A549 (cell line): Measurements from ENCODE around the gene KCND3. TPM values are rescaled to one million over a fixed set of nuclear protein-coding genes. Genes with fewer than 3 reads are reported as not detected.

ENCODE experiments used
- ATAC-seq, 2 experiments: fragments of 200-7000 bp in 1 of 2; fragments of >200 bp in 1 of 2; cut with Nextera tagmentation in 1 of 2; cut with Tn5 transposase in 1 of 2; 3 replicates each; pipeline versions ENCODE4 v1.8.0 to v1.9.1; 2018 to 2020; ENCODE audit warnings: mild to moderate bottlenecking in 1 of 2, moderate library complexity in 1 of 2
- CTCF ChIA-PET: fragments of 300-600 bp; sonication (Branson Sonifier 250); formaldehyde crosslinking; extraction: SDS; loops from one replicate; lab custom pipeline; 2021; ENCODE audit warnings: antibody characterized with exemption, inconsistent platforms; lab: Yijun Ruan, JAX
- POLR2A ChIA-PET: fragments of 350-600 bp; formaldehyde crosslinking; extraction: SDS; loops from one replicate; lab custom pipeline; 2021; ENCODE audit warnings: antibody characterized with exemption, inconsistent platforms; lab: Yijun Ruan, JAX
- DNase-seq, 2 experiments: peaks; one replicate each; pipeline versions ENCODE4 v3.0.0 to v3.0.0-alpha.2; 2011 to 2016; ENCODE audit warnings: low read depth in 1 of 2, low spot score in 1 of 2
- FAIRE-seq: peaks from 2 replicates; lab custom pipeline; 2011; peaks lifted over from hg19 to GRCh38; lab: Jason Lieb, UNC
- H3K27ac ChIP-seq, 2 experiments: fragments of >200 bp; sonication (Bioruptor Twin); formaldehyde crosslinking; 3 replicates each; pipeline ENCODE4 v1.5.1; 2016 to 2017
- H3K4me1 ChIP-seq: fragments of >200 bp; sonication (Bioruptor Twin); formaldehyde crosslinking; 3 replicates; pipeline ENCODE4 v1.6.1; 2016
- H3K4me2 ChIP-seq: fragments of >200 bp; sonication (Bioruptor Twin); formaldehyde crosslinking; 3 replicates; pipeline ENCODE4 v1.6.1; 2016
- H3K4me3 ChIP-seq: fragments of >200 bp; sonication (Bioruptor Twin); formaldehyde crosslinking; 3 replicates; pipeline ENCODE4 v1.5.1; 2016
- H3K9me3 ChIP-seq: fragments of >200 bp; sonication (Bioruptor Twin); formaldehyde crosslinking; 3 replicates; pipeline ENCODE4 v1.6.1; 2016
- CBX8 ChIP-seq: fragments of 200-600 bp; sonication (generic); IDR thresholded peaks from 2 replicates; pipeline ENCODE4 v1.6.1; 2016
- CEBPB ChIP-seq, 2 experiments: fragments of >200 bp in 1 of 2; sonication (Bioruptor Twin) in 1 of 2; formaldehyde crosslinking in 1 of 2; IDR thresholded peaks; 2 replicates each; pipeline ENCODE4 v1.6.1; 2012 to 2016
- CHD4 ChIP-seq: fragments of 200-600 bp; sonication (generic); IDR thresholded peaks from 2 replicates; pipeline ENCODE4 v1.6.1; 2016; ENCODE audit warnings: antibody characterized with exemption, mild to moderate bottlenecking, borderline replicate concordance
- CTCF ChIP-seq: fragments of >200 bp; sonication (Bioruptor Twin); formaldehyde crosslinking; IDR thresholded peaks from 3 replicates; pipeline ENCODE4 v1.5.1; 2016
- EP300 ChIP-seq, 2 experiments: fragments of >200 bp; sonication (Bioruptor Twin); formaldehyde crosslinking; IDR thresholded peaks; 2 replicates in 1 of 2; 3 replicates in 1 of 2; pipeline ENCODE4 v1.6.1; 2016 to 2017
- ESRRA ChIP-seq: fragments of 150-350 bp; IDR thresholded peaks from 2 replicates; pipeline ENCODE4 v1.6.1; 2014; ENCODE audit warnings: mild to moderate bottlenecking, low read length, borderline replicate concordance
- FOSB ChIP-seq: fragments of 250-450 bp; sonication (Bioruptor Pico); IDR thresholded peaks from 2 replicates; pipeline ENCODE4 v1.5.0; 2020; ENCODE audit warnings: mild to moderate bottlenecking, moderate library complexity
- FOSL2 ChIP-seq, 2 experiments: fragments of 450-650 bp in 1 of 2; fragments of >200 bp in 1 of 2; sonication (Bioruptor Twin) in 1 of 2; formaldehyde crosslinking; IDR thresholded peaks; 2 replicates each; pipeline versions ENCODE4 v1.5.0 to v1.6.1; 2016 to 2020; ENCODE audit warnings: mild to moderate bottlenecking in 1 of 2, moderate library complexity in 1 of 2
- FOXS1 ChIP-seq: fragments of 250-450 bp; sonication (Bioruptor Pico); IDR thresholded peaks from 2 replicates; pipeline ENCODE4 v1.5.0; 2020; ENCODE audit warnings: mild to moderate bottlenecking, moderate library complexity
- GATA3 ChIP-seq: IDR thresholded peaks from 2 replicates; pipeline ENCODE4 v1.6.1; 2012; ENCODE audit warnings: borderline replicate concordance
- HOXB13 ChIP-seq: fragments of 250-450 bp; sonication (Bioruptor Pico); IDR thresholded peaks from 2 replicates; pipeline ENCODE4 v1.5.0; 2020; ENCODE audit warnings: low read depth, mild to moderate bottlenecking, moderate library complexity
- JUNB ChIP-seq: fragments of >200 bp; sonication (Bioruptor Twin); formaldehyde crosslinking; IDR thresholded peaks from 2 replicates; pipeline ENCODE4 v1.6.1; 2016
- KDM1A ChIP-seq: fragments of 200-600 bp; sonication (generic); IDR thresholded peaks from 2 replicates; pipeline ENCODE4 v1.6.1; 2016; ENCODE audit warnings: low read depth, mild to moderate bottlenecking
- MAZ ChIP-seq: fragments of 150-350 bp; IDR thresholded peaks from 2 replicates; pipeline ENCODE4 v1.6.1; 2014; ENCODE audit warnings: antibody characterized with exemption, low read depth, low read length, borderline replicate concordance
- POLR2AphosphoS2 ChIP-seq: conservative IDR thresholded peaks from 2 replicates; pipeline ENCODE4 v1.6.1; 2012; ENCODE audit warnings: low read length, improper control_type of control experiment, inconsistent platforms
- RARB ChIP-seq: fragments of 250-450 bp; sonication (Bioruptor Pico); IDR thresholded peaks from 2 replicates; pipeline ENCODE4 v1.8.0; 2021; ENCODE audit warnings: mild to moderate bottlenecking, moderate library complexity
- RFX5 ChIP-seq: fragments of 450-650 bp; IDR thresholded peaks from 2 replicates; pipeline ENCODE4 v1.7.1; 2014; ENCODE audit warnings: antibody characterized with exemption, mild to moderate bottlenecking, moderate library complexity
- SMC3 ChIP-seq: fragments of >200 bp; sonication (Bioruptor Twin); formaldehyde crosslinking; IDR thresholded peaks from 3 replicates; pipeline ENCODE4 v1.6.1; 2018; ENCODE audit warnings: inconsistent platforms
- SREBF2 ChIP-seq: fragments of 450-650 bp; IDR thresholded peaks from 2 replicates; pipeline ENCODE4 v1.6.1; 2014; ENCODE audit warnings: mild to moderate bottlenecking, moderate library complexity
- TFCP2L1 ChIP-seq: fragments of 250-450 bp; sonication (Bioruptor Pico); IDR thresholded peaks from 2 replicates; pipeline ENCODE4 v1.5.0; 2021; ENCODE audit warnings: mild to moderate bottlenecking
- USF2 ChIP-seq: fragments of 450-650 bp; IDR thresholded peaks from 2 replicates; pipeline ENCODE4 v1.6.1; 2014; ENCODE audit warnings: antibody characterized with exemption
- ZFP36 ChIP-seq: fragments of 450-650 bp; IDR thresholded peaks from 2 replicates; pipeline ENCODE4 v1.6.1; 2014; ENCODE audit warnings: borderline replicate concordance; ENCODE audit not compliant: partially characterized antibody
- ZNF302 ChIP-seq: fragments of 250-450 bp; sonication (Bioruptor Pico); IDR thresholded peaks from 2 replicates; pipeline ENCODE4 v1.9.0; 2021; ENCODE audit warnings: inconsistent platforms, mild to moderate bottlenecking, moderate library complexity
- WGBS: methylation state at CpG from one replicate; pipeline ENCODE4 v1.1.6; 2017; ENCODE audit errors: missing lambda C conversion rate; 5-methylcytosine and 5-hydroxymethylcytosine counted together
- polyA plus RNA-seq, 4 experiments: library from polyadenylated mRNA; depleted of rRNA in 3 of 4; stranded (reverse); fragments of >200 nt; fragmentation: RNase III in 1 of 4; extraction: RNeasy Plus Mini Kit Qiagen cat#74134 plus additional on column Dnase treatment in 1 of 4; gene quantifications; 2 replicates in 3 of 4; 3 replicates in 1 of 4; pipeline ENCODE4 v1.2.3, GENCODE V29; 2011 to 2017

Gene KCND3
- polyA plus RNA-seq, 2 of the 4 experiments (the other 2 are of a cell fraction): not detected

- WGBS: 27% methylated on average over 3 of the region's 4 CpGs
- H3K4me3 ChIP-seq: no peak overlapping the region
- no peak overlapping the region for H3K4me2 ChIP-seq
- H3K27ac ChIP-seq: no peak overlapping the region
- DNase-seq (no peak), ATAC-seq (no peak), FAIRE-seq (no peak)
- POLR2A ChIA-PET: no interaction called here
- H3K9me3 ChIP-seq: no peaks in the 10 kb centered on the region
- H3K4me1 ChIP-seq: no peaks in the 10 kb centered on the region
- no peak for TF ChIP-seq CEBPB (IDR thresholded peaks at IDR 0.05)
- TF ChIP-seq SREBF2: no peak
- no peak for TF ChIP-seq MAZ
- TF ChIP-seq SMC3: no peak
- no peak for TF ChIP-seq CTCF
- TF ChIP-seq HOXB13 (CRISPR knock-in tag): no peak
- no peak for TF ChIP-seq KDM1A
- CTCF ChIA-PET: interaction anchor here (1.0 kb wide), 1 partner anchor 11 kb away, joined by 3 read pairs; no protein-coding TSS in a partner anchor
These were observed 80.4 kb downstream of the KCND3 start for GRCh38 chr1:111909030-111909429.

- 20% methylated on average over 3 of the region's 3 CpGs for WGBS
- CTCF ChIA-PET: no interaction called here
- no peak for DNase-seq
- TF ChIP-seq HOXB13 (CRISPR knock-in tag): no peak
- TF ChIP-seq RARB: no peak
- no peak for TF ChIP-seq FOXS1 (CRISPR knock-in tag)
- no peak for TF ChIP-seq GATA3
- no peak for TF ChIP-seq RFX5
- TF ChIP-seq ZFP36: no peak
- no peak for TF ChIP-seq SREBF2
- no peak for TF ChIP-seq POLR2AphosphoS2
- TF ChIP-seq CHD4: no peak
- no peak for TF ChIP-seq CBX8
- TF ChIP-seq TFCP2L1 (CRISPR knock-in tag): no peak
- TF ChIP-seq ESRRA: no peak
- TF ChIP-seq FOSB (CRISPR knock-in tag): no peak
- TF ChIP-seq JUNB: no peak
- TF ChIP-seq USF2: no peak
- TF ChIP-seq, all 56 proteins: peak for 0
- no peaks in the 10 kb centered on the region for H3K4me1 ChIP-seq
- no peak for ATAC-seq
- H3K27ac ChIP-seq: no peak overlapping the region
- POLR2A ChIA-PET: no interaction called here
- H3K4me3 ChIP-seq: no peak overlapping the region
- H3K9me3 ChIP-seq: no peaks in the 10 kb centered on the region
- no peak overlapping the region for H3K4me2 ChIP-seq
- no peak for FAIRE-seq
These were observed 81.4 kb downstream of the KCND3 start for GRCh38 chr1:111908011-111908621.

- no peaks in the 10 kb centered on the region for H3K4me1 ChIP-seq
- TF ChIP-seq FOSL2 (IDR thresholded peaks at IDR 0.05) (no peak), FOSL2 (CRISPR knock-in tag; IDR thresholded peaks at IDR 0.05) (no peak), EP300 (IDR thresholded peaks at IDR 0.05) (no peak), RARB (no peak), ZNF302 (CRISPR knock-in tag) (no peak)
- FAIRE-seq (no peak), DNase-seq (no peak), ATAC-seq (no peak)
- H3K27ac ChIP-seq: no peak overlapping the region
- POLR2A ChIA-PET: no interaction called here
- H3K4me3 ChIP-seq: no peak overlapping the region
- no peak overlapping the region for H3K4me2 ChIP-seq
- H3K9me3 ChIP-seq: no peaks in the 10 kb centered on the region
- 0% methylated on average over 3 of the region's 3 CpGs for WGBS
- CTCF ChIA-PET: no interaction called here
These were observed 82.1 kb downstream of the KCND3 start for GRCh38 chr1:111907321-111907720.
